EL (cell line): Measurements from ENCODE around the gene AGXT2.
A peak's percentile ranks its signal among the peaks of the same experiment; 100 is the strongest.

ENCODE experiments used
- DNase-seq: peaks from one replicate; pipeline ENCODE4 v3.0.0-alpha.2; 2016

Gene AGXT2

GRCh38 chr5:35047785-35048404, at the start of gene AGXT2:
Gene AGXT2, minus strand, starts transcription at chr5:35047949. Its CDS starts 57 bp downstream, at chr5:35047892.
- no peak for DNase-seq

DNA sequence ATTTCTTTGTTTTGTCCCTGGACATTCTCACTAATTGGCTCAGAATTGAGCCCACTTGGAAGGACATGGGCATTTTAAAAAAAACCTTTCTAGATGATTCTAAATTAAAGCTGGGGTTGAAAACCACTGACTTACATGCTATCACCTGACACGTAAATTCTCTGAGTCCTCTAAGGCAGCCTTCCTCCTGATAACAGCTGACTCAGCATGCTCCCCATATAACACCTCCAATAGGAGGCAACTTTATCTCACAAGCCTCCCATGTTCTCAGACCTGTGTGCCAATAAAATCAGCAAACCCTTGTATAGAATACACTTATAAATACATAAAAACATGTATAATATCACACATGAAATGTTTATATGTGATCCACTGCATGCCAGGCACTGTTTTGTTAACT, 49.2 kb upstream of the AGXT2 start:
- no peak for DNase-seq

DNA sequence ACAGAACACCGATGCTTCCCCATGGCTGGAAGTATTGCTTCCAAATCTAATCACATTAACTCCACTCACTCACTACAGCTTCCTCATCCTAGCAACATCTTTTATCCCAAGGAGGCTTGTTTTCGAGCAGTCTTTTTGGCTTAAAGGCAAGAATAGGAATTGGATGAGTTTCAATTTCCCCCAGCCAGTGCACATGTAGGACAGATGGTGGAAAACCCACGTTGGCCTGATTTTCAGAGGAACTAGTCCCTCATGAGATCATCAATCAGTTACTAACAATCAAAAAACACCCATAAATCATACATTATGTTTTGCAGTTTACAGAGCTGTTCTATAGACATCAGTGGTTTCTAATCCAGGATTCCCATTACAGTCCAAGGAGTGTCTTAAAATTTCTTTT, 48.5 kb upstream of the AGXT2 start:
- DNase-seq: no peak

- DNase-seq: no peak
Observed at GRCh38 chr5:35095366-35095765, 47.6 kb upstream of the AGXT2 start.

GRCh38 chr5:35094948-35095347, 47.2 kb upstream of the AGXT2 start:
- DNase-seq: no peak

GRCh38 chr5:35092703-35093102, 45.0 kb upstream of the AGXT2 start:
- no peak for DNase-seq

- DNase-seq: no peak
Observed at GRCh38 chr5:35091704-35092103, 44.0 kb upstream of the AGXT2 start.

DNA sequence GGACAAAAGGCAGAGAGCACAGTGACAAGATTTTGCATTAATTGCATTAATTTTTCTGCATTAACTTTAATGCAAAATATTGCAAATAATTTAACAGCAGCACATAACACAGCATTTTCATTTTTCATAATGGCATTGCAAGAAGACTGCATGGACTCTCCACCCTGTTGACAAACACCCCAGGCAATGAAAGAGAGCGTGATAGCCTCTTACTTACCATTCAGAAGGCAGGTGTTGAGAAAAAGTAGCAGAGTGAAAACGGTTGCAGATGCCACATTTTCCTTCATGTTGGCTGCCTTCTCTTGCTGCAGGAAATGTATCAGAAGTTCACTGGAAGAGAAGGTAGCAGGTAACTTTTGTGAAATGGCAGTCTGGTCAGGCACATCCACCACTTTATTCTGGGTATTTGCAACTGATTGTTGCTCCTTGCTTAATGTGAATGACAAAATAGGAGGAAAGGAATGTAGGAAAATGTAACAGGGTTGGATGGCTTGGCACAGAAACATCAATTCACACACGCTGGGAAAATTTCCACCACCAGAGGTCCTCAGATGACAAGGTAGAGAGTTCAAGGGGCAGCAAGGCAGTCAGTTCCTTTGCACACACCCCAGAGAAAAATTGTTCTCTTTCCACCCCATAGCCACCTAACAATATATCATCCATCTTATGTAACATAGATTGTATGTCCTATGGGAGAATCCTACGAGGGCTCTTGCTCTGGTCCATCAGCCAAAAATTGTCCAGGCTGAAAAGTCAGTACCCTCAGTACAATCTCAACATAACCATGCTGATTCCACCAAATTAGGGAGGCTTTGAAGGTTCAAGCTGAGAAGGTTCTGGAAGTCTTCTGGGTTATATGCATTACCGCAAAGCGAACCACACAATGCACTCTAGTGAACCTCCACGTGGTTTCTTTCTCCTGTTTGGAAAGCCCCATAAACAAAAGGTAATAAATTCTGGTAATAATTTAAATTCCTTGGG, 41.9 kb upstream of the AGXT2 start:
- DNase-seq: peak; percentile 76

DNA sequence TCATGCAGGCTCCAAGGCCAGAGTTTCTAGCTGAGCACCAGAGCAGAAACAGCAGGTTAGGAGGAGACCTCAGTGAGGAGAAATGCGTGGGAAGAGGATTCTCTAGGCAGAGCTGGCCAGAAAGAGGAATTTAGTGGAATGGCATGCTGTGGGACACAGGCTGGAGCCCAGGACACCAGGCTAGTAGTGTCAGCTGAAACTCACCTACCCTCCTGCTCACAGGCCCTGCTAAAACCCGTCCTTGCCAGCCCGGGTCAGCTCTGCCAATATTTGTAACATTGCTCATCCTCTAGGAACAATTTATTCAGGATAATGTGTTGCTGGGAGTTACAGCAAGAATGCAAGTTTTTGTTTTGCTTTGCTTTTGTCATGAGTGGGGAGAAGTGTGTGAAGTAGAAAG, 40.2 kb upstream of the AGXT2 start:
- DNase-seq: peak; percentile 66

GRCh38 chr5:35083150-35083549, 35.4 kb upstream of the AGXT2 start:
- DNase-seq: no peak

- DNase-seq: no peak
Observed at GRCh38 chr5:35082530-35082929, 34.8 kb upstream of the AGXT2 start.

- no peak for DNase-seq
Observed at GRCh38 chr5:35081134-35081533, 33.4 kb upstream of the AGXT2 start.

- DNase-seq: no peak
Observed at GRCh38 chr5:35073160-35073559, 25.4 kb upstream of the AGXT2 start.

GRCh38 chr5:35069188-35069587, 21.4 kb upstream of the AGXT2 start:
- no peak for DNase-seq

- no peak for DNase-seq
Observed at GRCh38 chr5:35067985-35068384, 20.2 kb upstream of the AGXT2 start.

GRCh38 chr5:35066260-35066795, 18.6 kb upstream of the AGXT2 start:
- no peak for DNase-seq

DNA sequence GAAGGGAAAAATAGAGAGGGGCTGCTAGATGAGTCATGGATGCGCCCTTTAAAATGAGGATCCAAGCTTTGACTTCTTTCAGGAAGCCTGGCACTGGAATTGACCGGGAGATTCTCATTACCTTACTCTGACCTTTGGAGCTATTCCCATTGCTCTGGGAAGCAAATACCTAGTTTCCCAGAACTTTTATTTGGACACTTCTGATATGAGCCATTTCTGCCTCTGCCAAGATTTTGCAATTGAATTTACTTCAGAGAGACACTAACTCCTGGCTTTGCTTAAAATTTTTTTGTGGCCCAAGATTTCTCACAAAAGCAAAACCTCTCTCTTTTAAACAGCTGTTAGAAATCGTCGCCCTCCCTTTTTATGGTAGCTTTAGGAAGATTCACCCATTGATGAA, 15.7 kb upstream of the AGXT2 start:
- DNase-seq: no peak

DNA sequence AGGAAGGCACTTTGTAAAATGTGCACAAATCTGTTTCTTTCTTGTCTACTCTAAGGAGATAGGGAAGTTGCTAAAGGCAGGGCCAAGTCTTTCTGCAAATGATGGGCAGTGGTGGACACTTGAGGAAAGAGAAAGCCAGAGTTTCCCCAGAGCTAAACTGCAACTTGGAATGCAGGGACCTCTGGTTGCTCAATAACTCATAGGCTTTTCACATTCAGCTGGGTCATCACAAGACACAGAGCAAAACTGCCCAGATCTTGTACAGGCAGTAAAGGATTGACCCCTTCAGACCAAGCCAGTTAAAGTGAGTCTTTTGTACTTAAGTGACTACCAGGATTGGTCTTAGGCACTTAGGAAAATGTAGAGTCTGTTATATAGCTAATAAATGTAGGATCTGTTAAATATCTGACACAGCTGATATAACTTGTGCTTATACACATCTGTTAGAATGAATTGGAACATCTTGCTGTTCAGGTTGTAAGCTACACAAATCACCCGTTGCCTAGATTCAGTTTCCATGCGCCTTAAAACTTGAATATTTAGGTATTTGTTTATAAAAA, 13.5 kb upstream of the AGXT2 start:
- peak; percentile 48 for DNase-seq

DNA sequence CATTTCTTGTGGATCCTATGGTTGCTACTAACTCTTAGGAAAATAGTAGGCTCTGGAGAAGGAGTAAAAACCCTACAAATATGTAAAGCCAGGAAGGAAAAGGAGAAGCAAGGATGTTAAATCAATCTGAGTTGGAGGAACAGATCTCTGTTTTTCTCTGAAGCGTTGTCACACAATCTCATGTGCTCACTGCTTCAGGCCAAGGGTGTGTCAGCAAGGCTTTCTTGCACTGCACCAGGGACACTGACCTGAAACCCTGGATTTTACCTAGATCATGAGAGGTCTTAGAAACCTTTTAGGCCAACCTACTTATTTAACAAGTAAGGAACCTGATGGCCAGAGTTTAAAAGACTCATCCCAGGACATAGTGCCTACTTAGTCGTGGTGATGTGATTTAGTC, 12.5 kb upstream of the AGXT2 start:
- no peak for DNase-seq

- DNase-seq: no peak
Observed at GRCh38 chr5:35059251-35059650, 11.5 kb upstream of the AGXT2 start.

DNA sequence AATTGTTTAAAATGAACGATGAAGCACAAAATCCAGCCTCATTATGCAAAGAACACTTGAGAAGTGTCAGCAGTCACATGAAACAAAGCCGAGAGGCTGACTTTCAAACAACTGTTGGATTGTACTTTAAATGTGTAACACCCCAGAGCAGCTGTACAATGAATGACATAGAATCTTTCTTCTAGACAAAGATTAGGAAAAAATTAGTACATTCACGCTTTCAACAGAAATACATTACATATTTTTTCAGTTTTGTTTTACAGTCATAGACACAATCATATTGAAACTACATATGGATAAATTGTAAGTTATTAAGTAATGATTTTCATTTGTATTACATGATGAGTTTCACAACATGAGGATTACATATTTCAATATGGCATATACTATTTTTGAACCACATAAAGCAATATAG, 10.6 kb upstream of the AGXT2 start:
- DNase-seq: no peak

DNA sequence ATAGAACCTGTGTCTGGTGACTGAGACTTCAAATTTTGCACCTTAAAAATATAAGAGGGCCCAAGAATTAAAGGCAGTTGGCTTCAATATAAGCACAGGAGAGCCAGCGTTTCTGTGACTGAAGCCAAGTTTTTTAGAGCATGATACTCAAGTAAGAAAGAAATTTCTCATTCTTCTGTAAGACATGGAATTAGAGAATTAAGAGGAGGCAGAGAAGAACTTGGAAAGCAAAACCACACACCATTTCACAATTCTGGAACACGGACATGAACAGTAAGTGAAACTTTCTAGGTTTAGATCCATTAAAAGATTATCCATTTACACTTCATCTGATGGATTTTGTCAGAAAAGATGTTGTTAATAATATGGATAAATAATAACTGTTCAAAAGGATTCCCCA, 8.9 kb upstream of the AGXT2 start:
- DNase-seq: no peak

DNA sequence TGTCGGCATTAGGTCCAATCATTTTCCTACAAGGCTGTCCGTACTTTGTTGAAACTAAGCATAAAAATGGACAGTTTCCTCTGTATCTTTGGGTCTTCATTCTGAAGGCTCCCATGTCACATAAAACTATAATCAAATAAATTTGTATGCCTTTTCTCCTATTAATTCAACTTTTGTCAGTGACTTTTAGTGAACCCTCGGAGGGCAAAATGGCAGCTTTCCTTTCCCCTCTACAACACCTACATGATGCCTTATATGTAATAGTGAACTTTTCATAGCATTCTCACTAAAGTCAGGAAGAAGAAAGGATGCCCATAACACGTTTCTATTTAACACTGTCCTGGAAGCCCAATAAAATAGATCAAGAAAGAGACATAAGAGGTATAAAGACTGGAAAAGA, 5.1 kb upstream of the AGXT2 start:
- no peak for DNase-seq
